Nephron progenitor cell (in vitro differentiated cells): ENCODE results near the gene SLC17A9.
A peak's percentile ranks its signal among the peaks of the same experiment; 100 is the strongest.

Experiments used
- DNase-seq: peaks from one replicate; pipeline ENCODE4 v3.0.0; 2021
- H3K27ac Mint-ChIP-seq: 2 replicates; pipeline ENCODE4 v1.8.0; 2021; ENCODE audit warnings: mild to moderate bottlenecking, moderate library complexity, mixed read lengths
- H3K27me3 Mint-ChIP-seq: 2 replicates; pipeline ENCODE4 v1.8.0; 2021; ENCODE audit warnings: mild to moderate bottlenecking, low read depth, mixed read lengths; ENCODE audit not compliant: poor library complexity
- H3K36me3 Mint-ChIP-seq: 2 replicates; pipeline ENCODE4 v1.8.0; 2021; ENCODE audit warnings: low read depth, mixed read lengths
- H3K4me1 Mint-ChIP-seq: 2 replicates; pipeline ENCODE4 v1.8.0; 2021; ENCODE audit warnings: mixed read lengths
- H3K4me3 Mint-ChIP-seq: 2 replicates; pipeline ENCODE4 v1.8.0; 2021; ENCODE audit warnings: mild to moderate bottlenecking, moderate library complexity, mixed read lengths
- H3K9me3 Mint-ChIP-seq: 2 replicates; pipeline ENCODE4 v1.8.0; 2021; ENCODE audit warnings: mild to moderate bottlenecking, moderate library complexity, mixed read lengths
- TF ChIP-seq, protein P1 (sequence below): fragments of 200-600 bp; sonication (generic); IDR thresholded peaks from 2 replicates; pipeline ENCODE4 v1.5.0; 2021; ENCODE audit warnings: antibody characterized with exemption

The SLC17A9 gene

GRCh38 chr20:62907384-62908317 is 44.9 kb upstream of the SLC17A9 start:
- no peaks in the 10 kb centered on the region for H3K9me3 Mint-ChIP-seq
- no peak overlapping the region for H3K27ac Mint-ChIP-seq
- H3K4me1 Mint-ChIP-seq = no peaks in the 10 kb centered on the region
- no peak overlapping the region for H3K4me3 Mint-ChIP-seq
- TF ChIP-seq, protein P1, sequence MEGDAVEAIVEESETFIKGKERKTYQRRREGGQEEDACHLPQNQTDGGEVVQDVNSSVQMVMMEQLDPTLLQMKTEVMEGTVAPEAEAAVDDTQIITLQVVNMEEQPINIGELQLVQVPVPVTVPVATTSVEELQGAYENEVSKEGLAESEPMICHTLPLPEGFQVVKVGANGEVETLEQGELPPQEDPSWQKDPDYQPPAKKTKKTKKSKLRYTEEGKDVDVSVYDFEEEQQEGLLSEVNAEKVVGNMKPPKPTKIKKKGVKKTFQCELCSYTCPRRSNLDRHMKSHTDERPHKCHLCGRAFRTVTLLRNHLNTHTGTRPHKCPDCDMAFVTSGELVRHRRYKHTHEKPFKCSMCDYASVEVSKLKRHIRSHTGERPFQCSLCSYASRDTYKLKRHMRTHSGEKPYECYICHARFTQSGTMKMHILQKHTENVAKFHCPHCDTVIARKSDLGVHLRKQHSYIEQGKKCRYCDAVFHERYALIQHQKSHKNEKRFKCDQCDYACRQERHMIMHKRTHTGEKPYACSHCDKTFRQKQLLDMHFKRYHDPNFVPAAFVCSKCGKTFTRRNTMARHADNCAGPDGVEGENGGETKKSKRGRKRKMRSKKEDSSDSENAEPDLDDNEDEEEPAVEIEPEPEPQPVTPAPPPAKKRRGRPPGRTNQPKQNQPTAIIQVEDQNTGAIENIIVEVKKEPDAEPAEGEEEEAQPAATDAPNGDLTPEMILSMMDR = peak; percentile 60
- DNase-seq = peak; percentile 44
- peaks cover 78% of the 10 kb centered on the region for H3K36me3 Mint-ChIP-seq
- H3K27me3 Mint-ChIP-seq = no peaks in the 10 kb centered on the region

DNA sequence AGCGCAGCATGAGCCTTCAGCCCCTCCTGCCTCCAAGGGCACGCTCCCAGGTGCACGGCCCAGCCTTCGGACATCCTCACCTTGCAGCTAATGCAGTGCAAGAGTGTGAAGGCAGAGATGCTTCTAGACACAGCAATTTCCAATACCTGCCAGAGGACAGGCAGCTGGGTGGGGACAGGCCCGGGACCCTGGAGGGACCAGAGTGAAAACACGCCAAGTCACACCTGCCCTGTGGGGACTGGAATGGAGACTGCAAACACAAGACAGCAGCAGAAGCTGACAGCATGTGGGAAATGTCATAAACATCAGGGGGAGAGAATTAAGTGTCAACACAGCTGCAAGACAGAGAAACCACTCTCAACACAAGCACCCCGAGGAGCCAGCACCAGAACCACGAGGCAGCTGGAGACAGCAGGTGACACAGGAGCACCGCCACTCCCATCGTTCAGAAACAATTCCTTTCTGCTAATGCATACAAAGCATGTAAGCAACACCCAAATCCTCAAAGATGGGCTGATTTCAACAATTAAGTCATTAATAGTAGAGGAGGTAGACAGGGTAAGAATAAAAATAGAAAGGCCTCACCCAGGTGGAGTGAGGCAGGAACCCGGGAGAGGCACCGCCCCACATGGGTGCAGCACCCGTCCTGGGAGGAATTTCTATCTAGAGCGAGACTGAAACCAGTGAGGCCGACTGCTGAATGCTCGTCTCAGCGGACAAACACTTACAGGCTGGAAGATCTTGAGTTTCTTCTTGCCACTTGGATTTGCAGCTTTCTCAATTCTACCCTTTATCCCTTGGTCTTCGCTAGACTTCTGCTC is 43.3 kb upstream of the SLC17A9 start:
- no peaks in the 10 kb centered on the region for H3K27me3 Mint-ChIP-seq
- no peak overlapping the region for H3K27ac Mint-ChIP-seq
- H3K36me3 Mint-ChIP-seq = peaks cover 76% of the 10 kb centered on the region
- no peak overlapping the region for H3K4me3 Mint-ChIP-seq
- no peak for DNase-seq
- no peaks in the 10 kb centered on the region for H3K9me3 Mint-ChIP-seq
- H3K4me1 Mint-ChIP-seq = peaks cover 10% of the 10 kb centered on the region
- TF ChIP-seq, protein P1 = no peak

DNA sequence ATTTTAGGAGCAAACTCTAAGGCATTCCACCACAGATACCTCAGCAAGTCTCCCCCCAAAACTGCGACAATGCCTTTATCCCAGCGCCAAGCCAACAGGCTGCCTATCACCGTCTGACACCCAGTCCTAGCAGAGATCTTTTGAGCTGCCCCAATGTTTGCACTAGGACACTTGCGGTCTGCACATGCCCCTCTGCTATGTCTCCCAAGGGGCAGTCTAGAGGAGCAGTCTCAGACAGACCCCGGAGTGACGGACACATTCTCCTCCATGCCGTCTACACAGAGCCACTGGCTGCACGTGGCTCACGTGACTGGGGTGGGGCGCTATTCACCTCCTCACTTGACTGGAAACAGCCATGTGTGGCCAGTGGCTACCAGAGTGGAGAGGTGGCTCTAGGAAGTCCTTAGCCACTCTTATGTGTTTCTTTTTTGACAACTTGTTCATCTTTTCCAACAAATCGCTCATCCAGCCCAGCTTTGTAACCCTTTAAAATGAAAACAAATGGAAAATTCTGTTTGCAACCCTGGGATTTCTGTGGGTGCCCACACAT is 42.2 kb upstream of the SLC17A9 start:
- Mint-ChIP-seq H3K4me3 (no peak overlapping the region), H3K27me3 (no peaks in the 10 kb centered on the region), H3K9me3 (no peaks in the 10 kb centered on the region), H3K27ac (no peak overlapping the region), H3K36me3 (peaks cover 67% of the 10 kb centered on the region), H3K4me1 (peaks cover 21% of the 10 kb centered on the region)
- no peak for DNase-seq
- TF ChIP-seq, protein P1 = no peak

DNA sequence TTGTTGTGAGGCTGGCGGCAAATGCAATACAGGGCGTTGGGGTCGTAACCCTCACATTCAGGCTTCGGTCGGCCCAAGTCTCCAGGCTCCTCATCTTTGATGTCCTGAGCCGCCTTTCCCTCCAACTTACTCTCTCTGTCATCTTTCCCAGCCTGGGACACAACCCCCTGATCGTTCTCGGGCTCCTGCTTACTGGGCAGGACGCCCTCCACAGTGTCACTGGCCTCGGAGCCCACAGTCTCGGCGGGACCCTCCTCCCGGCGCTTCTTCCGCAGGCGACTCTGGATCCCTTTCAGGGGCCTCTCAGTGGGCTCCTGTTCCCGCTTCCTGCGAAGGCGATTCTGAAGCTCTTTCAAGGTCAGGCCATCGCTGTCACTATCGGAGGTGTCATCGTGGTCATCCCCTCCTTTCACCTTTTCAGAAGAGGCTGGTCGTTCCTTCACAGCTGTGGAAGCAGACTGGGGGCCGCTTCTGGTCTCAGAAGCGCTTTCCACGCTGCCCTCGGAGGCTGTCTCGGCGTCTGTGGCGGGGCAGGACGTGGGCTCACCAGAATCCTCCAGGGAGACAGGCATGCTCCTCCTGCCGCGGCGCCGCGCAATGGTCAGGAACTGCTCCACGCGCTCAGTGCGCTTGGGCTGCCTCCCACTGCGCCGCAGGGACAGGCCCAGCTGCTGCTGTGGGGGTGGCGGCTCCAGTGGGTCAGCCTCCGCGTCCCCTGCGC is 41.6 kb upstream of the SLC17A9 start:
- peak overlapping the region; percentile 77 for H3K27ac Mint-ChIP-seq
- H3K36me3 Mint-ChIP-seq = peaks cover 60% of the 10 kb centered on the region
- TF ChIP-seq, protein P1 = no peak
- H3K4me3 Mint-ChIP-seq = no peak overlapping the region
- H3K4me1 Mint-ChIP-seq = peaks cover 28% of the 10 kb centered on the region
- no peak for DNase-seq
- H3K9me3 Mint-ChIP-seq = no peaks in the 10 kb centered on the region
- no peaks in the 10 kb centered on the region for H3K27me3 Mint-ChIP-seq

DNA sequence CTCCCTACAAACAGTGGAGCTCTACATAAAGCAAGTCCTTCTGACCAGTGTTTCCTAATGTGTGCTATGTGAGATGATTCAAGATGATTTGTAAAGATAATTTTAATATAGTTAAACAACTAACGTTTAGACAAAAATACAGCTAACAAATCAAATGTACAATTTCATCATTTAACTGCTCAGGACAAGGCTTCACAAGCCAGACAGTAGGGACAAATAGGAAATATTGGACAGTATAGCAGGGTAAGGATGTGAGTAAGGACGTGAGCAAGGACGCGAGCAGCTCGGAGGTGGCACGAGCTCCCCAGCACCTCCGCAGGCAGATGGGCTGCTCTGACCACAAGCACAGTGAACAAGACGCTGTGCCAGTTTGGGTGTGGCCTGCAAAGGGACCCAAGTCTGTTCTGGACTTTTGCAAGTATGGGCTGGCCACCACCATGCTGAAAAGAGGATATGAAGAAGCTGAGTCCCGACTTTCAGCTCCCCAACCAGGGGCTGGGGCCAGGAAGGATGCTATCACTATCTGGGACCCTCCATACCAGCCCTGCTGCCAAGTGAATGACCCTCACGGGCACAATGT is 40.7 kb upstream of the SLC17A9 start:
- TF ChIP-seq, protein P1 = no peak
- H3K36me3 Mint-ChIP-seq = peaks cover 52% of the 10 kb centered on the region
- peak overlapping the region; percentile 51 for H3K27ac Mint-ChIP-seq
- H3K9me3 Mint-ChIP-seq = no peaks in the 10 kb centered on the region
- H3K4me1 Mint-ChIP-seq = peaks cover 34% of the 10 kb centered on the region
- H3K27me3 Mint-ChIP-seq = no peaks in the 10 kb centered on the region
- H3K4me3 Mint-ChIP-seq = no peak overlapping the region
- DNase-seq = no peak
